Renal cortex interstitium (tissue), 11 donors: ENCODE results near the gene DOK4. TPM values are rescaled to one million over a fixed set of nuclear protein-coding genes. Genes with fewer than 3 reads are reported as not detected.

ENCODE experiments used
- DNase-seq, 11 donors: peaks; one replicate each; pipeline ENCODE4 v3.0.0-alpha.2; 2013; ENCODE audit warnings: low read depth in 9 of 11, low spot score in 4 of 11; ENCODE audit errors: extremely low read depth in 1 of 11
- polyA plus RNA-seq, 3 donors: library from polyadenylated mRNA; unstranded; fragments of 120-200 nt; gene quantifications; one replicate each; pipeline ENCODE4 v1.2.1, GENCODE V29; 2013; ENCODE audit not compliant: insufficient read length in 3 of 3

The DOK4 gene
- polyA plus RNA-seq, 3 donors, result 26.2 to 36.8 (median 36.6) TPM

DNA sequence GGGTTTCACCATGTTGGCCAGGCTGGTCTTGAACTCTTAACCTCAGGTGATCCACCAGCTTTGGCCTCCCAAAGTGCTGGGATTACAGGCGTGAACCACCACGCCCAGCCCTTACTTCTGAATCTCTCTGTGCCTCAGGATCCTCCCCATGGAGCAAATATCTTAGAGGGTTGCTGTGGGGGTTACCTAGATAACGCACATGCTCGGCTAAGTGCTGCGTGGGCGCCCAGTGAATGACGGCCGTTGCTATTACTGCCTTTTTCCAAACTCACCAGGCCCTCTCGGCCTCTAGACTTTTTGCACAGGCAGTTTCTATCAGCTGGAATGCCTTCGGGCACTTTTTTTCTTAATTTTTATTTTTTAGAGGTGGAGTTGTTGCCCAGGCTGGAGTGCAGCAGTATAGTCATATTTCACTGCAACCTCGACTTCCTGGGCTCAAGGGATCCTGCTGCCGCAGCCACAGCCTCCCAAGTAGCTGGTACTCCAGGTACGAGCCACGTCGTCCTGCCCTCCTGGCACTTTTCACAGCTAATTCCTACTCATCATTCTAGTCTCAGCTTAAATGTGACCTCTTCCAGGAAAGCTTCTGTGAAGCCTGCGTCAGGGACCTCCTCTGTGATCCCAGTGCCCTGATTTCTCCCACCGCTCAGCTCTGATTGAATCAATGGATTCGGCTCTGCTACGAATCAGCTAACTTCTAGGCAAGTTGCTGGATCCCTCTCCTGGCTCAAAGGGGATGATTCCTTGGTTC is 41.5 kb upstream of the DOK4 start:
- no peak for DNase-seq

DNA sequence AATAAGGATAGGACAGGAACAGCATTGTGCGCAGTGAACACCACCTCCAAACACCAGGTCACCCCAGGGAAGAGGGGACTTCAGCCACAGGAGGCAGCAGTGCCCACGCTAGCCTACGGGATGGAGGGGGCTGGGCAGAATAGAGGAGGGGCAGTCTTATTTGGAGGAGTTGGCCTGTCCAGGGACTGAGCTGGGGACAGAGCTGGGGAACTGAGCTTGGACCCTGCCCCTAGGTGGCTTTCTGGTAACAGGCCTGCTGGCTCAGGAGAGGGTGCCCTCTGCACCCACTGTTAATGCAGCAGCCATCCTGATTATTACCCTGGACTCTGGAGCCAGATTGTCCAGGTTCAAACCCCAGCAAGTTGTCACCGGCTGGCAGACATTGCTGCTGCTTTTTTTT is 40.7 kb upstream of the DOK4 start:
- no peak for DNase-seq

- no peak for DNase-seq
Measured at GRCh38 chr16:57526498-57526897, 40.2 kb upstream of the DOK4 start.

DNA sequence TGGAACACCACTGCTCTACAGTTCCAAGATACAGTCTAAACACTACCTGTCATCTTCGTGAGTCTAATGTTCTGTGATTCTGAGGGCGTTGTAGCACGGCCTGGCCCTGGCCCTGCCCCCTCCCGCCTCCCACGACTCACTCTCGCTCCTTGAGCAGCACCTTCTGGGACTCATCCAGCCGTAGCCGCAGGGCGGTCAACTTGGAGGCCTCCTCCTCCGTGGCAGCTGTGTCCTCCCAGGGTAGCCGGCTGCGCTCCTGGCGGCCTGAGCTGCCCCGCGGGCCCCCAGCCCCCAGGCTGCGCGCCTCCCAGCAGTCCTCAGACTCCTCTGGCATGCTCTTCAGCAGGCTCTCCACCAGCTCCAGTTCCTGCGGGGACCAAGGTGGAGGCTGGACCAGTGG is 39.5 kb upstream of the DOK4 start:
- no peak for DNase-seq

DNA sequence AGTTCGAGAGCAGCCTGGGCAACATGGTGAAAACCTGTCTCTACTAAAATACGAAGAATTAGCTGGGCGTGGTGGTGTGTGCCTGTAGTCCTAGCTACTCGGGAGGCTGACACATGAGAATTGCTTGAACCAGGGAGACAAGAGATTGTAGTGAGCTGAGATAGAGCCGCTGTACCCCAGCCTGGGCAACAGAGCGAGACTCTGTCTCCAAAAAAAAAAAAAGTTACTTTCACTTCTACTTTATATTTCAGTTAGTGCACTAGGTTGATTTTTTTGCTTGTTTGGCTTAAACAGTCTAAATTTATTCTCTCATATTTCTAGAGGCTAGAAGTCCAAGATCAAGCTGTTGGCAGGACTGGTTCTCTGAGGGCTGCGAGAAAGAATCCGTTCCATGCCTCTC is 36.7 kb upstream of the DOK4 start:
- DNase-seq, result no peak

DNA sequence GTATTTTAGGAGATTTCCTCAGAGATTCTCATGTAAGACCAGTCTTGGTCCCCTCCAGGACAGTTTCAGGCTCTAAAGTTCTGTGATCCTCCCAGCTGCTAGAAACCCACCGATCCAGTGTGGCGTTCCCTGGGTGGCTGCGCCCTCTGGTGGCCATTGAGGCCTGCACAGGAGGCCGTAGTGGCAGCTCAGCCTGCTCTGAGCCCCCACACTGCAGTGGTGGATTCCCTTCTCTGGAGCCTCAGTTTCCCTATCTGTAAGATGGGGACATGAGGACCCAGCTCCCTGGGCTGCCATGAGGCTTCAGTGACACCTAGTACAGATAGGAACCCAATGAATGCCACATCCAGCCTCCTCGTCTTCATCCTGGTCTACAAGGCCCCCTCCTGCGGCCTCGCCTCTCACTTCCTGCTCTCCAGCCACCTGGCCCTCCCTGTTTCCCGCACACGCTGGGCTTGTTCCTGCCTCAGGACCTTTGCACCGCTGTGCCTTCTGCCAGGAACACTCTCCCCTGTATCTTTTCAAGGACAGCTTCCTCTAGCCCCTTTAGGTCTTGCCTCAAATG is 33.6 kb upstream of the DOK4 start:
- DNase-seq, result peak in 5 of 11 donors; percentile 60 to 77 (median 70)

- DNase-seq, result no peak
Measured at GRCh38 chr16:57518922-57519321, 32.6 kb upstream of the DOK4 start.

DNA sequence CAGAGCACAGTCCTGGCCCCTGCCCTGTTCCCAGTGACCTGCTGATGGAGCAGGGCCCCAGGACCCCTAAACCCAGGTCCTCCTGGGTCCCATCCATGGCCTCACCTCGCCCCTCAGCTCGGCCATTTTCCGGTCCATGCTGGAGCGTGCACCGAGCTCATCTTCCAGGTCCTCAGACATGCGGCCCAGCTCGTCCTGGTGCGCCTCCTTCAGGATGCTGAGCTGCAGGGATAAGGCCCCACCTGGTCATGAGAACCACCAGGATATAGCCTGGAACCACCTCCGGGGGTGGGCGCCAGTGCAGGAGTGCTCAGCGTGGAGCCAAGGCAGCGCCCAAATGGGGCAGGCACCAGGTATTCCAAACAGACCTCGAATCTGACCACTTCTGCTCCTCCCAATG is 32.2 kb upstream of the DOK4 start:
- no peak for DNase-seq

- DNase-seq, result no peak
Measured at GRCh38 chr16:57517397-57518367, 31.4 kb upstream of the DOK4 start.

GRCh38 chr16:57516773-57517172 is 30.5 kb upstream of the DOK4 start:
- DNase-seq, result no peak

GRCh38 chr16:57516176-57516725 is 30.0 kb upstream of the DOK4 start:
- DNase-seq, result no peak

- no peak for DNase-seq
Measured at GRCh38 chr16:57514791-57515600, 28.7 kb upstream of the DOK4 start.

GRCh38 chr16:57514371-57514770 is 28.1 kb upstream of the DOK4 start:
- no peak for DNase-seq

GRCh38 chr16:57513371-57514102 is 27.2 kb upstream of the DOK4 start:
- DNase-seq, result peak in 9 of 11 donors; percentile 68 to 91 (median 82)

DNA sequence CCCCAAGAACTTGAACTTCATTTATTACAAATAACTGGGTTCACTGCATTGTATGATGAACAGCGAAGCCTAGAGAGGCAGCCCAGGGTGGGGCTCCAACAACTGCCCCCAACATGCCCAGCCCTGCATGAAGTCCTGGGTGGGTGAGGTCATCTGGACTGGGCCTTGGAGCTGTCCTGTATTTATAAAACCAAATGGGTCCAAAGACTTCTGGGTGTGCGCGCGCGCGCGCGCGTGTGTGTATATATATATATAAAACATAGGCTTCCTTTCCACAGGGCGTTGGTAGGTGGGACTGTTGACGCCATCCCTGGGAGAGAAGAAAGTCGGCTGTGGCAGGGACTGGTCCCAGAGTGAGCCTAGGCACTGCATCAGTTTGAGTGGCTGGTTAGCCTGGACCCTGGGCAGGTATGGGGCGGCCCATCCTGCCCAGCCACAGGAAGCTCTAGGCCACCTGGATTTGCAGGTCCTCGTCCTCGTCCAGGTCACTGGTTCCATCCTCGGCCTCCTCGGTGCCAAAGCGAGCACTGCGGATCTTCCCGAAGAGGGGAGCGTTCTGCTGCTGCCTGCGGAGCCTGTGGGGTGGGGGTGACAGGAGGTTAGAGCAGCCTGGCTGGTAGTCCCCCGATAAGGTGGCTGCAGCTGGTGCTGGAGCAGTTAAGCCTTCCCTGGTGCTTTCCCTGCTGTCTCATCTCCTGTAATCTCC is 26.2 kb upstream of the DOK4 start:
- DNase-seq, result no peak

GRCh38 chr16:57510016-57510871 is 24.0 kb upstream of the DOK4 start:
- DNase-seq, result no peak
